Calu3 (cell line): ENCODE data around the gene ARL15. TPM values are rescaled to one million over a fixed set of nuclear protein-coding genes. Genes with fewer than 3 reads are reported as not detected.

Source experiments
- BruUV-seq: library from RNA; stranded (reverse); fragments of 400-500 nt; replicated peaks from 2 replicates; lab custom pipeline; 2021; lab: Mats Ljungman, UMichigan
- CTCF ChIA-PET: fragments of 300-600 bp; sonication (Branson Sonifier 250); formaldehyde crosslinking; loops from one replicate; lab custom pipeline; 2022; ENCODE audit warnings: antibody characterized with exemption; lab: Charles Lee
- DNase-seq: peaks from one replicate; pipeline ENCODE4 v3.0.0; 2022
- H3K27ac Mint-ChIP-seq: one replicate; pipeline ENCODE4 v1.8.0; 2022; ENCODE audit warnings: mixed read lengths; ENCODE audit not compliant: unreplicated experiment
- H3K27me3 Mint-ChIP-seq: one replicate; pipeline ENCODE4 v1.8.0; 2022; ENCODE audit warnings: mixed read lengths; ENCODE audit not compliant: unreplicated experiment
- H3K36me3 Mint-ChIP-seq: one replicate; pipeline ENCODE4 v1.8.0; 2022; ENCODE audit warnings: mild to moderate bottlenecking, moderate library complexity, mixed read lengths; ENCODE audit not compliant: insufficient read depth, unreplicated experiment
- H3K4me1 Mint-ChIP-seq: one replicate; pipeline ENCODE4 v1.8.0; 2022; ENCODE audit warnings: mild to moderate bottlenecking, low read depth, mixed read lengths; ENCODE audit not compliant: unreplicated experiment
- H3K4me3 Mint-ChIP-seq: one replicate; pipeline ENCODE4 v1.8.0; 2022; ENCODE audit warnings: mild to moderate bottlenecking, low read depth, moderate library complexity, mixed read lengths; ENCODE audit not compliant: unreplicated experiment
- H3K9me3 Mint-ChIP-seq: one replicate; pipeline ENCODE4 v1.8.0; 2022; ENCODE audit warnings: low read depth, mixed read lengths; ENCODE audit not compliant: unreplicated experiment
- CTCF ChIP-seq: fragments of 200-600 bp; IDR thresholded peaks from one replicate; pipeline ENCODE4 v1.8.0; 2022; ENCODE audit warnings: antibody characterized with exemption; ENCODE audit not compliant: unreplicated experiment
- intact Hi-C: fragments of 100-400 bp; cut with micrococcal nuclease; formaldehyde crosslinking; loops from one replicate; pipeline ENCODE4 v1.10.0; 2022; ENCODE audit not compliant: unreplicated experiment
- total RNA-seq: library from RNA; stranded (reverse); gene quantifications from 2 replicates; pipeline ENCODE4 v1.2.3, GENCODE V29; 2022

ARL15 gene
- total RNA-seq, 1 experiment from 2014 or later, result 15.1 TPM

- no peak for TF ChIP-seq CTCF
- no peak for DNase-seq
- H3K27me3 Mint-ChIP-seq, result no peaks in the 10 kb centered on the region
- H3K9me3 Mint-ChIP-seq, result no peaks in the 10 kb centered on the region
- CTCF ChIA-PET, result no interaction called here
- intact Hi-C loops, result no loop called here
- no peak overlapping the region for H3K4me3 Mint-ChIP-seq
- H3K4me1 Mint-ChIP-seq, result no peaks in the 10 kb centered on the region
- H3K27ac Mint-ChIP-seq, result no peak overlapping the region
- no TSS peak for BruUV-seq
- no peaks in the 10 kb centered on the region for H3K36me3 Mint-ChIP-seq
Measured at GRCh38 chr5:54347221-54347865, 37.0 kb upstream of the ARL15 start.

GRCh38 chr5:54344653-54345052 lies 34.3 kb upstream of the ARL15 start:
- no peak for TF ChIP-seq CTCF
- no peaks in the 10 kb centered on the region for H3K4me1 Mint-ChIP-seq
- H3K36me3 Mint-ChIP-seq, result no peaks in the 10 kb centered on the region
- BruUV-seq, result no TSS peak
- no peak overlapping the region for H3K4me3 Mint-ChIP-seq
- no peaks in the 10 kb centered on the region for H3K27me3 Mint-ChIP-seq
- intact Hi-C loops, result no loop called here
- no peak for DNase-seq
- CTCF ChIA-PET, result interaction anchor here (1.6 kb wide), 1 partner anchor 15 kb away, joined by 3 read pairs; no protein-coding TSS in a partner anchor
- no peak overlapping the region for H3K27ac Mint-ChIP-seq
- no peaks in the 10 kb centered on the region for H3K9me3 Mint-ChIP-seq

GRCh38 chr5:54341971-54342370 lies 31.6 kb upstream of the ARL15 start:
- peaks cover 5% of the 10 kb centered on the region for H3K9me3 Mint-ChIP-seq
- TF ChIP-seq CTCF, result no peak
- DNase-seq, result no peak
- H3K27ac Mint-ChIP-seq, result no peak overlapping the region
- H3K4me1 Mint-ChIP-seq, result no peaks in the 10 kb centered on the region
- H3K4me3 Mint-ChIP-seq, result no peak overlapping the region
- no TSS peak for BruUV-seq
- intact Hi-C loops, result no loop called here
- H3K27me3 Mint-ChIP-seq, result no peaks in the 10 kb centered on the region
- H3K36me3 Mint-ChIP-seq, result no peaks in the 10 kb centered on the region
- CTCF ChIA-PET, result no interaction called here

GRCh38 chr5:54337523-54337922 lies 27.1 kb upstream of the ARL15 start:
- Mint-ChIP-seq H3K9me3 (peaks cover 5% of the 10 kb centered on the region), H3K4me1 (no peaks in the 10 kb centered on the region), H3K4me3 (no peak overlapping the region), H3K27me3 (peaks cover 13% of the 10 kb centered on the region), H3K36me3 (no peaks in the 10 kb centered on the region), H3K27ac (no peak overlapping the region)
- no peak for DNase-seq
- TF ChIP-seq CTCF, result no peak
- CTCF ChIA-PET, result no interaction called here
- intact Hi-C loops, result no loop called here
- BruUV-seq, result no TSS peak
